Measurements from ENCODE around the gene ABI3BP.
A peak's percentile ranks its signal among the peaks of the same experiment; 100 is the strongest.
"Not testable (repeated sequence)": the region's sequence is repeated elsewhere in the genome, so short reads cannot be mapped to it uniquely, and the experiment has no call there.

ABI3BP gene, protein sequence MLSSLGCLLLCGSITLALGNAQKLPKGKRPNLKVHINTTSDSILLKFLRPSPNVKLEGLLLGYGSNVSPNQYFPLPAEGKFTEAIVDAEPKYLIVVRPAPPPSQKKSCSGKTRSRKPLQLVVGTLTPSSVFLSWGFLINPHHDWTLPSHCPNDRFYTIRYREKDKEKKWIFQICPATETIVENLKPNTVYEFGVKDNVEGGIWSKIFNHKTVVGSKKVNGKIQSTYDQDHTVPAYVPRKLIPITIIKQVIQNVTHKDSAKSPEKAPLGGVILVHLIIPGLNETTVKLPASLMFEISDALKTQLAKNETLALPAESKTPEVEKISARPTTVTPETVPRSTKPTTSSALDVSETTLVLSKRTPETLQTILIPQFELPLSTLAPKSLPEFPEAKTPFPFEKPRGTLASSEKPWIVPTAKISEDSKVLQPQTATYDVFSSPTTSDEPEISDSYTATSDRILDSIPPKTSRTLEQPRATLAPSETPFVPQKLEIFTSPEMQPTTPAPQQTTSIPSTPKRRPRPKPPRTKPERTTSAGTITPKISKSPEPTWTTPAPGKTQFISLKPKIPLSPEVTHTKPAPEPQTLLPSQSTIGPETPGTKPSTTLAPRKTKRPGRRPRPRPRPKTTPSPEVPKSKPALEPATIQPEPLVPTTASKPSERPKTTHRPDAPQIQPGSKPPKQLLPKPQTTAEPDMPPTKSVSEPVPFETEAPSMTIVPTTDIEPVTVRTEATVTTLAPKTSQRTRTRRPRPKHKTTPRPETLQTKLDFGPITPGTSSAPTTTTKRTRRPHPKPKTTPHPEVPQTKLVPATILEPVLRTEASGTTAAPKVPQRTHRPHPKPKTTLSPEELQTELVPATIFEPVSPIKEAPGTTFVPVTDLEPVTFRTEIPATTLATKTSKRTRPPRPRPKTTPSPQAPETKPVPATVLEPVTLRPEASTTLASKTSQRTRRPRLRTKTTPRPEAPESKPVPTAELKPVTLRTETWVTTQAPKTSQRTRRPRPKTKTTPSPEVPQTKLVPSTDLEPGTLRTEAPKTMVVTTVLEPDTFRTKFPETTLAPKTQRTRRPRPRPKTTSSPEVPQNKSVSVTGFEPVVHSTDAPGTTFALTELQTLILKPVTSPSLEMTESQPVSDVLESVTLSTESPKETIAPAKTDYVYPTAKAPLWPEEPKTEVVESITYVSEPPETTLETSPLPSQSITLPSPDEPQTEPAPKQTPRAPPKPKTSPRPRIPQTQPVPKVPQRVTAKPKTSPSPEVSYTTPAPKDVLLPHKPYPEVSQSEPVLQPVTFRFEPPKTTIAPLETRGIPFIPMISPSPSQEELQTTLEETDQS (N-terminal part only)

GRCh38 chr3:100993309-100993708 lies at the start of gene ABI3BP:
TSS of gene ABI3BP (minus strand) at chr3:100993421. CDS start at chr3:100993384, 37 bp downstream.
- peak in 1 of 4 experiments; percentile 6 for DNase-seq (ENCODE audit: low read depth in 4 of 4, low spot score in 1 of 4)

DNA sequence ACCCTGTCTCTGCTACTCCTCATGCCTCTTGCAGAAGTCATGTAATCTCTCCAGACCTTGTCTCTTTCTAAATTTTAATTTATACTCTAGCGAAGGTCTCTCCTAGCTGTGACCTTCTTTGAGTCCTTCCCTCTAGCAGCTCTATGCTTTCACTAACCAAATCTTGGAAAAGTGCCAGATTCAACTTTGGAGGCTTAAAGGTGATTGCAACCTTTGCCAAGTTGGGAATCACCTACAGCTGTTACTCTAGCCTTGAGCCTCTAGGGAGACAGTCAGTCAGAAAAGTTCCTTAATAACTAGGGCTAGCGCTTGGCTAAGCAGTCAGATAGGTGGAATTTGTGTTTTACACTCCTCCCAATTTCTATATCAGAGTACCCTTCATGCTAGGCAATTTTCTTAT lies 46.1 kb upstream of the ABI3BP start:
- DNase-seq (ENCODE audit: low read depth in 4 of 4, low spot score in 1 of 4), result no peak

GRCh38 chr3:101038880-101039279 lies 45.7 kb upstream of the ABI3BP start:
- no peak for DNase-seq (ENCODE audit: low read depth in 4 of 4, low spot score in 1 of 4)

DNA sequence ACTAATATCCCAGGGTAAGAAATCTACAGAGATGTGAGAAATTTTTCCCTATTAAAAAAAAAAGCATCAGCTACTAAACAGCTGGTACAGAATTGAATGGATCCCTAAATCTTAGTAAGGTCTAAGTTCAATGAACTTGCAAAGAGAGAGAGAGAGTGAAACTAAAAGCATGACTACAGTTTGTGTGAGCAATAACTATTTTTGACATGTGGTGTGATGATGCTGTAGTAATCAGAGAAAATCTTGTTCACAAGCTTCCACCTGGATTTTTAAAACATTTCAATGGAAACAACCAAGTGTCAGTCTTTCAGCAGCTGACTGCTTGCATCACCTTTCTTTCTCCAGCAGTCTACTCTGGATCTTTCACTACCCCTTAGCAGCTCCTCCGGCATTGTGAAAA lies 45.2 kb upstream of the ABI3BP start:
- DNase-seq (ENCODE audit: low read depth in 4 of 4, low spot score in 1 of 4), result no peak

DNA sequence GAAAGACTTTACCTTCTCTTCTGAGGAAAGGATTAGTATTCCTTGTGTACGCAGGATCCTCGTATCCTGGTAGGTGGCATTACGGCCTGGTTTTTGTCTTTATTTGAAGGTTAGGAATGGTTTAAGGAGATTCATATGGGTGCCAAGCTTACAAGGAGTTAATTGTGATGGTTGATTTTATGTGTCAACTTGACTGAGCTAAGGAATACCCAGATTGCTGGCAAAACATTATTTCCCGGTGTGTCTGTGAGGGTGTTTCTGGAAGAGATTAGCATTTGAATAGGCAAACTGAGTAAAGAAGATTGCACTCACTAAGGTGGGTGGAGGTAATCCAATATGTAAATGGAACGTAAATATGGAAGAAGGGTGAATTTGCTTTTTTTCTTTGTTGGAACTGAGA lies 44.4 kb upstream of the ABI3BP start:
- no peak for DNase-seq (ENCODE audit: low read depth in 4 of 4, low spot score in 1 of 4)

- no peak for DNase-seq (ENCODE audit: low read depth in 4 of 4, low spot score in 1 of 4)
Observed at GRCh38 chr3:101036676-101037075, 43.5 kb upstream of the ABI3BP start.

DNA sequence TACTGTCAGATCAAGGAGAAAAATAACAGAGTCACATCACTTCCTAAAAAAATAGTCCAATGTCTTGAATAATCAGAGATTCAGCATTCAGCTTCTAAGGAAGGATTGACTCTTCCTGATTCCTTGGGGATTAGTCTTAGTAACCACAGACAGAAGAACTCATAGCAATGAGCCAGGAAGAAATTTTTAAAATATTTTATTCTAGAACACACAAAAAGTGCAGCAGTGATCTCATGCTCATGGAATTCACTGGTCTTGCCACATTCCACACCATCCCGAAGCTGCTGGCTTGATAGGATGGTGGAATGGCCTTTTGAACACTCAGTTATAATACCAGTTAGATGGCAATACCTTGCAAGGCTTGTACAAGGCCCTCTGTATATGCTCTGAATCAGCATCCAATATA lies 43.0 kb upstream of the ABI3BP start:
- DNase-seq (ENCODE audit: low read depth in 4 of 4, low spot score in 1 of 4), result no peak

- DNase-seq (ENCODE audit: low read depth in 4 of 4, low spot score in 1 of 4), result no peak
Observed at GRCh38 chr3:101027286-101027685, 34.1 kb upstream of the ABI3BP start.

DNA sequence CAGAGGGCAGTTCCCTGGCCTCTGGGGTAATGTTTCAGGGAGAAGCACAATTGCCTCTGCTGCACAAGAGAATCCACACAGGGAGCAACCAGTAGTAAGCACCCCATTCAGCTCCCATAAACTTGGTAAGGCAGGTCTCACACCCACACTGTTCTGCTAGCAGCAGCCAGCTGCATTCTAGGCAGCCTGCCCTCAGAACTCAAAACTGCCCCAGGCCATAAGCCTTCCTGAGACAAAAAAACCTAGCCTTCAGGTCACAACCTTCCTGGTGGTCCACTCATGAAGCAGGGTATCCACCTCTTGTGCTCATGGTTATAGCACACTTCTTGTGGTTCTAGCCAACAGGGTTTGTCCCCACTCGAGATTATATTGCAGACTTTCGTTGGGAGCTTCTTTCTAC lies 33.7 kb upstream of the ABI3BP start:
- no peak for DNase-seq (ENCODE audit: low read depth in 4 of 4, low spot score in 1 of 4)

DNA sequence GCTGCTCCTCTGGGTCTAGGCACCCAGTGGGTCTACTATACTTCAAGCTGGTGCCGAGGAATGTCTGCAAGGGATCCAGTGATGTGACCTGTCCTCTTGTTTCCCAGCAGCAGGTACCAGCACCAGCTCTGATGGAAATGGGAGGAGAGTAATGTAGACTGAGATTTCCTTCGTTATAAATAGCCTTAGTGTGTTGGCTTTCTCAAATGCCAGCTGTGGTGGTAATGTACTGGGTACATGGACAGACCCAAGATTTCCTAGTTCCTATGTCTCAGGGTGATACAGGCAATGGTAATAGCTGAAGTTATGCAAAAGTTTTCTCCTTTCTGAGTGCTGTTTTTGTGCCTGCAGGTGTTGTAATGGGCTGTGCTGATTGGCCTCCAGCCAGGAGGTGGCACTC lies 33.0 kb upstream of the ABI3BP start:
- no peak for DNase-seq (ENCODE audit: low read depth in 4 of 4, low spot score in 1 of 4)

DNA sequence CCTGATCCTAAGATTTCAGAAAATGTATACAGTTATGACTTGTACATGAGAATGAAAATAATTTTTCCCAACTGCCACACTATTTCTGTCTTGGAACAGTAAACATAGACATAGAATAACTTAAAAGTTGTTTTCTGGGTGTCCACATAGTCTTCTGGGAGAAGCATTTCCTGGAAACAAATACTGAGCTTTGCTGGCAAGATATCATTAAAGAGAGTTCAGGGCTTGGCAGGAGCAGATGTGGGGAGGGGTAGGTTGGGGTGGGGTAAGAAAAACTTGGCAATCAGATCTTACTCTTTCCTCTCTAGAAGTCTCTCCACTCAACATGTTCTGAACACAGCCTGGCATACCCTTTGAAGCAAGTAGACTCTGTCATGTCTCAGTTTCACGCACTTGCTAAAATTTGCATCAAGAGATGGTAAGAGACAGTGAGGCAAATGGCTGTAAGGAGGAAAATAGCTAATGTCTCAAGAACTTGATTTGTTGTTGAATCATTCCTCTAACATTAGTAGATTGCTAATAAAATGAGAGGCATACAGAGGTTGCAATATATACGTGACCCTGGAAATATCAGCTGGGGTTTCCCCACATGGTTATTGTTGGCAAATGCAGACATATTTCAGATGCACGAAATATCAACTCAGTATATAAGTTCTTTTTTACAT lies 27.3 kb upstream of the ABI3BP start:
- DNase-seq (ENCODE audit: low read depth in 4 of 4, low spot score in 1 of 4), result no peak

DNA sequence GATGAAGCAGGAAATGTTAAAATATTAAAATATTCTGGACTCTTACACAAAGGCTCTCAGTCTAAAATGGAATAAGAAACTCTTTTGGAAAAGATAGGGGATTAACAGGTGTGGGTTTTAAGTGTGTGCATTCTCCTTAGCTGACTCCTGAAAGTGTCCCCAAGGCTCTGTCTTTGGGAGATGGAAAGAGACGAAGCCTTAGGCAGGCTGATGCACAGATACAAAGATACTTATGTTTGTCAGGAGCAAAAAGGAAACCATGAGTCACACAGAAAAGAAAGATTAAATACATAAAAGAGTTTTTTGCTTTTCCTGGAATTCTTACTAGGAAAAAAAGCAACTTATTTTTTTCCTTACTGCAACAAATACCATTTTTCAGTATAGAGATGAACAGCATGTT lies 23.8 kb upstream of the ABI3BP start:
- DNase-seq (ENCODE audit: low read depth in 4 of 4, low spot score in 1 of 4), result no peak

DNA sequence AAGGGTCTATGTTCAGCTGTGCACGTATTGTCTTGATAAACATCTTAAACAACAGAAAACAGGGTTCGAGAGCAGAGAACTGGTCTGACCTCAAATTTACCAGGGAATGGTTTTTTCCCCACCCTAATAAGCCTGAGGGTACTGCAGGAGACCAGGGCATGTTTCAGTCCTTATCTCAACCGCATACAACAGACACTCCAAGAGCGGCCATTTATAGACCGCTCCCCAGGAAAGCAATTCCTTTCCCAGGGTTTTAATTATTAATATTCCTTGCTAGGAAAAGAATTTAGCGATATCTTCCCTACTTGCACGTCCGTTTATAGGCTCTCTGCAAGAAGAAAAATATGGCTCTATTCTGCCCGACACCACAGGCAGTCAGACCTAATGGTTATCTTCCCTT lies 19.1 kb upstream of the ABI3BP start:
- DNase-seq (ENCODE audit: low read depth in 4 of 4, low spot score in 1 of 4), result not testable (repeated sequence)

- no peak for DNase-seq (ENCODE audit: low read depth in 4 of 4, low spot score in 1 of 4)
Observed at GRCh38 chr3:101011136-101011535, 17.9 kb upstream of the ABI3BP start.

DNA sequence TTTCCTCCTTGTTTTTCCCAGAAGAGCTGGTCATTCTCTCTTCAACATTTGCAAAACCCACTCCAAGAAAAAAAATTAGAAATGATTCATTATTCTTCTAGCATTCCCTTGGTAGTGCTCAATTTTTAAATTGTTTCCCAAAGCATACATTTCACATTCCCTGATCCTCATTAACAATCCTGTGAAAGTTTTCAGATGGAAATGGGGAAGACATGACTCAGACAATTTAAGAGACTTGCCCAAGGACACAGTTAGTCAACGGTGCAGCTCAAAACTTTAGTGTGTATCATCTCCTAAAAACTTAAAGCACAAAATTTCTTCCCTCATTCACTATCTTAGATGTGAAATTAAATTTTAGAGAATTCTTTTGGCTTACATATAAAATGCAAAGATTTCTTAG lies 17.1 kb upstream of the ABI3BP start:
- no peak for DNase-seq (ENCODE audit: low read depth in 4 of 4, low spot score in 1 of 4)

GRCh38 chr3:101009386-101009785 lies 16.2 kb upstream of the ABI3BP start:
- no peak for DNase-seq (ENCODE audit: low read depth in 4 of 4, low spot score in 1 of 4)

GRCh38 chr3:100999160-100999559 lies 5.9 kb upstream of the ABI3BP start:
- DNase-seq (ENCODE audit: low read depth in 4 of 4, low spot score in 1 of 4), result no peak

DNA sequence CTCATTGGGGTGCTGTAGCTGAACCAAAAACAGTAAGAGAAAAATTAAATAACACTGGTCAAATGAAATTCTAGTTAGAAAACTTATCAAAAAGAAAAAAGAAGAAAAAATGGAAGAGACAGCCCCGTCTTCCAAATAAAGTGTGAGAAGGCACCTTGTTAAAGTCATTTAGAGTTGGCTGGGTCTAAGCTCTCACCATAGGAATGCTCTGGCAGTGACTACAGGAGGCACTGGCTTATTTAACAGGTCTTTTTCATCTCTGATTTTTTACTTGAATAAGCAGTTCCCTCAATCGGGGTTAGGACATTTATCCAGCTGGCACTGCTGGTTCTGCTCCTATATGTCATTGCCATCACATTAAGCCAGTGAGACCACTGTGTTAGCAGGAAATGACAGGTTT lies 1.6 kb upstream of the ABI3BP start:
- DNase-seq (ENCODE audit: low read depth in 4 of 4, low spot score in 1 of 4), result no peak

DNA sequence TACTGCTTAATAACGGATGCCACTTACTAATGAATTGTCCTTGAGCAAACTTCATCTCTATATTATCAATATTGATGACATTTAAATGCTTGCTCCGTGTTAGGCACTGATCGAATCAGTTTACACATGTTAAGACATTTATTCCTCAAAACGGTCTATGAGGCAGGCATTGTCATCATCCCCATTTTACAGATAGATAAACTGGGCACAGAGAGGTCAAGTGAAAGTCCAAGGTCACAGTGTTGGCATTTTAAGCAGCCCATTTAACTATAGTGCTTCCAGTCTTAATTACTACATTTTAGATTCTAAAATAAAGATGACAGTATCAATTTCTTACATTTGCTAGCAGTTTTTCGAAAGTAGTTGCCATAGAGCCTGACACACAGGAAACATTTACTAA lies 966 bp upstream of the ABI3BP start:
- no peak for DNase-seq (ENCODE audit: low read depth in 4 of 4, low spot score in 1 of 4)

- no peak for DNase-seq (ENCODE audit: low read depth in 4 of 4, low spot score in 1 of 4)
Observed at GRCh38 chr3:100992231-100993012, 799 bp downstream of the ABI3BP start.
